SK-N-SH treated with all-trans-retinoic acid at 6 μM for 48 hours (cell line): Measurements from ENCODE around the gene NLRP7.

ENCODE experiments used
- BACH2 ChIP-seq: fragments of 250-450 bp; sonication (Bioruptor Pico); IDR thresholded peaks from 2 replicates; pipeline ENCODE4 v1.9.0; 2021; ENCODE audit warnings: mild to moderate bottlenecking, borderline replicate concordance
- GLIS3 ChIP-seq: fragments of 250-450 bp; sonication (Bioruptor Pico); IDR thresholded peaks from 2 replicates; pipeline ENCODE4 v1.5.0; 2020; ENCODE audit warnings: mild to moderate bottlenecking, moderate library complexity
- PATZ1 ChIP-seq: fragments of 250-450 bp; sonication (Bioruptor Pico); IDR thresholded peaks from 2 replicates; pipeline ENCODE4 v1.8.0; 2020; ENCODE audit warnings: mild to moderate bottlenecking, moderate library complexity, borderline replicate concordance
- RARB ChIP-seq: fragments of 250-450 bp; sonication (Bioruptor Pico); IDR thresholded peaks from 2 replicates; pipeline ENCODE4 v1.8.0; 2021; ENCODE audit warnings: mild to moderate bottlenecking, moderate library complexity
- TOX ChIP-seq: fragments of 250-450 bp; sonication (Bioruptor Pico); IDR thresholded peaks from 2 replicates; pipeline ENCODE4 v1.8.0; 2021; ENCODE audit warnings: mild to moderate bottlenecking, moderate library complexity, borderline replicate concordance
- ZNF565 ChIP-seq: fragments of 450-650 bp; formaldehyde crosslinking; conservative IDR thresholded peaks from 2 replicates; pipeline ENCODE4 v1.5.0; 2020; ENCODE audit warnings: low read depth, mild to moderate bottlenecking, moderate library complexity

- TF ChIP-seq ZNF565, result no peak
- no peak for TF ChIP-seq BACH2 (CRISPR knock-in tag)
- TF ChIP-seq PATZ1, result no peak
- no peak for TF ChIP-seq TOX
- TF ChIP-seq GLIS3 (CRISPR knock-in tag), result no peak
- no peak for TF ChIP-seq RARB (CRISPR knock-in tag)
Observed at GRCh38 chr19:54918499-54918898, 28.8 kb downstream of the NLRP7 start.
